Neuronal stem cell (in vitro differentiated cells): Measurements from ENCODE around the gene BBS12.
"Not testable (repeated sequence)": the region's sequence is repeated elsewhere in the genome, so short reads cannot be mapped to it uniquely, and the experiment has no call there.

Source experiments
- DNase-seq: peaks from one replicate; pipeline ENCODE4 v3.0.0-alpha.2; 2013; ENCODE audit warnings: low spot score
- H2AFZ ChIP-seq: one replicate; pipeline ENCODE4 v1.6.1; 2013; ENCODE audit warnings: mild to moderate bottlenecking, low read length, inconsistent platforms
- H2AK5ac ChIP-seq: 2 replicates; pipeline ENCODE4 v1.6.1; 2013; ENCODE audit warnings: low read depth, mild to moderate bottlenecking, inconsistent platforms, low read length, moderate library complexity, mixed read lengths
- H2BK120ac ChIP-seq: 2 replicates; pipeline ENCODE4 v1.6.1; 2013; ENCODE audit warnings: low read depth, mild to moderate bottlenecking, inconsistent platforms, low read length, moderate library complexity, mixed read lengths
- H2BK12ac ChIP-seq: one replicate; pipeline ENCODE4 v1.6.1; 2013; ENCODE audit warnings: low read length, inconsistent platforms
- H2BK15ac ChIP-seq: 2 replicates; pipeline ENCODE4 v1.6.1; 2013; ENCODE audit warnings: mild to moderate bottlenecking, low read length, inconsistent platforms, mixed read lengths
- H2BK5ac ChIP-seq: one replicate; pipeline ENCODE4 v1.6.1; 2013; ENCODE audit warnings: inconsistent platforms, mild to moderate bottlenecking, low read length, moderate library complexity
- H3K14ac ChIP-seq: one replicate; pipeline ENCODE4 v1.6.1; 2013; ENCODE audit warnings: low read length, inconsistent platforms
- H3K18ac ChIP-seq: 2 replicates; pipeline ENCODE4 v1.6.1; 2013; ENCODE audit warnings: low read length, inconsistent platforms
- H3K23ac ChIP-seq: 2 replicates; pipeline ENCODE4 v1.6.1; 2013; ENCODE audit warnings: low read depth, mild to moderate bottlenecking, mixed read lengths, low read length, inconsistent platforms; ENCODE audit not compliant: poor library complexity
- H3K27ac ChIP-seq: replicated peaks from 3 replicates; pipeline ENCODE4 v1.5.1; 2013; ENCODE audit warnings: low read length, inconsistent platforms
- H3K27me3 ChIP-seq, 3 experiments: 2 replicates each; pipeline ENCODE4 v1.6.1; 2013; ENCODE audit warnings: low read length in 3 of 3, mild to moderate bottlenecking in 2 of 3, inconsistent platforms in 1 of 3, low read depth in 1 of 3, mixed read lengths in 1 of 3, moderate library complexity in 1 of 3; ENCODE audit not compliant: control insufficient read depth in 3 of 3, insufficient read depth in 3 of 3
- H3K36me3 ChIP-seq, 2 donors: replicated peaks in 1 of 2; 2 replicates each; pipeline ENCODE4 v1.6.1; 2013; ENCODE audit warnings: low read length in 2 of 2; ENCODE audit not compliant: control insufficient read depth in 2 of 2, insufficient read depth in 2 of 2
- H3K4ac ChIP-seq: 2 replicates; pipeline ENCODE4 v1.6.1; 2013; ENCODE audit warnings: inconsistent platforms, mild to moderate bottlenecking, low read length, moderate library complexity
- H3K4me1 ChIP-seq, 2 donors: 1 replicate in 1 of 2; 2 replicates in 1 of 2; pipeline ENCODE4 v1.6.1; 2013; ENCODE audit warnings: low read length in 2 of 2, low read depth in 1 of 2; ENCODE audit not compliant: control insufficient read depth in 2 of 2, insufficient read depth in 1 of 2
- H3K4me2 ChIP-seq: one replicate; pipeline ENCODE4 v1.6.1; 2013; ENCODE audit warnings: mild to moderate bottlenecking, low read length, inconsistent platforms; ENCODE audit not compliant: insufficient read depth, poor library complexity, severe bottlenecking
- H3K4me3 ChIP-seq, 2 donors: 2 replicates each; pipeline ENCODE4 v1.5.1; 2013; ENCODE audit warnings: low read length in 2 of 2, mild to moderate bottlenecking in 2 of 2, inconsistent platforms in 1 of 2, moderate library complexity in 1 of 2
- H3K79me1 ChIP-seq: one replicate; pipeline ENCODE4 v1.6.1; 2013; ENCODE audit warnings: low read depth, mild to moderate bottlenecking, inconsistent platforms, low read length, moderate library complexity
- H3K9ac ChIP-seq: one replicate; pipeline ENCODE4 v1.6.1; 2013; ENCODE audit warnings: mild to moderate bottlenecking, low read depth, low read length, inconsistent platforms; ENCODE audit not compliant: poor library complexity
- H3K9me3 ChIP-seq, 2 donors: replicated peaks in 1 of 2; 2 replicates each; pipeline versions ENCODE3 to v1.6.1; 2013; ENCODE audit warnings: low read length in 2 of 2, mild to moderate bottlenecking in 2 of 2, inconsistent platforms in 1 of 2, low read depth in 1 of 2, mixed read lengths in 1 of 2, moderate library complexity in 1 of 2; ENCODE audit not compliant: control insufficient read depth in 2 of 2, insufficient read depth in 1 of 2
- H4K8ac ChIP-seq: one replicate; pipeline ENCODE4 v1.6.1; 2013; ENCODE audit warnings: low read depth, mild to moderate bottlenecking, inconsistent platforms, low read length, moderate library complexity
- H4K91ac ChIP-seq: one replicate; pipeline ENCODE4 v1.6.1; 2013; ENCODE audit warnings: low read length, low read depth, mild to moderate bottlenecking, inconsistent platforms; ENCODE audit not compliant: poor library complexity
- WGBS, 2 donors: extraction: QIAGEN DNeasy Blood & Tissue Kit; methylation state at CpG; one replicate each; pipeline ENCODE4 v1.1.7; 2013; ENCODE audit warnings: missing lambda C conversion rate in 2 of 2, mixed read lengths in 1 of 2; ENCODE audit not compliant: insufficient read length in 2 of 2, insufficient replicate concordance in 1 of 2; ENCODE audit errors: extremely low coverage in 2 of 2; 5-methylcytosine and 5-hydroxymethylcytosine counted together

Gene BBS12

DNA sequence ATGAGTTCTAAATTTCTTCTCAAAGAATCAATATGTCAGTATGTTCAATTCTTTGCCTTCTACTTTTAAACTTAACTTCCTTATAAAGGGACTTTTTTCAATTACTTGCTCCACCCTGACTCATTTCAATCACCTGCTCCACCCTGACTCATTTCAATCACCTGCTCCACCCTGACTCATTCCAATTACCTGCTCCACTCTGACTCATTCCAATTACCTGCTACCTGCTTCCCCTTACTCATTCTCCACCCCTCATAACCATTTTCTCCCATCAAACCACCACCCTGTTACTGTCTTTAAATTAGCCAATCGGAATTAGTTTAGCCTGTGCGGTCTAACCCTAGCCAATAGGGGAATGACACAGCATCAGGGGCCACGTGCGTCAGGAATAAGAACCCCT, 53.8 kb downstream of the BBS12 start:
- not testable (repeated sequence) for H3K14ac ChIP-seq, H3K36me3 ChIP-seq, H2BK120ac ChIP-seq, DNase-seq, H2AK5ac ChIP-seq, H4K91ac ChIP-seq, H2BK12ac ChIP-seq, H3K9ac ChIP-seq, H3K4me1 ChIP-seq, H3K9me3 ChIP-seq, H2AFZ ChIP-seq, H4K8ac ChIP-seq, H3K18ac ChIP-seq, H3K4ac ChIP-seq, H3K4me3 ChIP-seq, H3K79me1 ChIP-seq, H3K4me2 ChIP-seq, H2BK15ac ChIP-seq, H2BK5ac ChIP-seq, H3K27ac ChIP-seq, H3K23ac ChIP-seq, H3K27me3 ChIP-seq
- no CpG with 5 or more reads among the region's 4 CpGs for WGBS, 2 donors

- H3K4me1 ChIP-seq, DNase-seq, H2AFZ ChIP-seq, H3K27ac ChIP-seq, H3K27me3 ChIP-seq, H2BK15ac ChIP-seq, H4K91ac ChIP-seq, H3K79me1 ChIP-seq, H3K14ac ChIP-seq, H2AK5ac ChIP-seq, H4K8ac ChIP-seq, H2BK5ac ChIP-seq, H3K18ac ChIP-seq, H2BK120ac ChIP-seq, H3K4me3 ChIP-seq, H3K36me3 ChIP-seq, H3K4me2 ChIP-seq, H2BK12ac ChIP-seq, H3K4ac ChIP-seq, H3K9ac ChIP-seq, H3K23ac ChIP-seq, H3K9me3 ChIP-seq: not testable (repeated sequence)
- WGBS, 2 donors: no CpG with 5 or more reads among the region's 1 CpG
Measured at GRCh38 chr4:122786920-122787319, 54.4 kb downstream of the BBS12 start.

GRCh38 chr4:122787940-122788339, 55.4 kb downstream of the BBS12 start:
- H3K4ac ChIP-seq: no peak overlapping the region
- no peak overlapping the region for H2AFZ ChIP-seq
- no peak overlapping the region for H2BK15ac ChIP-seq
- peaks cover 7 to 8% of the 10 kb centered on the region in 2 donors for H3K4me1 ChIP-seq
- no peak overlapping the region for H2AK5ac ChIP-seq
- H3K27me3 ChIP-seq: no peaks in the 10 kb centered on the region
- no peak overlapping the region for H2BK120ac ChIP-seq
- H4K8ac ChIP-seq: no peak overlapping the region
- H3K23ac ChIP-seq: no peak overlapping the region
- H3K27ac ChIP-seq: no peak overlapping the region
- H3K79me1 ChIP-seq: no peaks in the 10 kb centered on the region
- no CpG with 5 or more reads among the region's 1 CpG for WGBS, 2 donors
- H3K4me3 ChIP-seq: no peak overlapping the region
- no peak overlapping the region for H3K14ac ChIP-seq
- peaks cover 0 to 2% of the 10 kb centered on the region in 2 donors for H3K9me3 ChIP-seq
- no peaks in the 10 kb centered on the region for H3K36me3 ChIP-seq
- H2BK12ac ChIP-seq: no peak overlapping the region
- no peak overlapping the region for H3K9ac ChIP-seq
- no peak overlapping the region for H4K91ac ChIP-seq
- no peak overlapping the region for H2BK5ac ChIP-seq
- DNase-seq: no peak
- no peak overlapping the region for H3K18ac ChIP-seq
- H3K4me2 ChIP-seq: no peak overlapping the region

GRCh38 chr4:122788935-122789334, 56.4 kb downstream of the BBS12 start:
- DNase-seq: no peak
- H3K9ac ChIP-seq: no peak overlapping the region
- WGBS, 2 donors: no CpG with 5 or more reads among the region's 4 CpGs
- no peak overlapping the region for H4K8ac ChIP-seq
- H3K23ac ChIP-seq: no peak overlapping the region
- no peak overlapping the region for H3K14ac ChIP-seq
- H2BK120ac ChIP-seq: no peak overlapping the region
- H2AK5ac ChIP-seq: no peak overlapping the region
- no peak overlapping the region for H3K4ac ChIP-seq
- no peak overlapping the region for H3K4me2 ChIP-seq
- H2BK15ac ChIP-seq: no peak overlapping the region
- no peak overlapping the region for H2BK5ac ChIP-seq
- no peak overlapping the region for H2AFZ ChIP-seq
- no peak overlapping the region for H3K18ac ChIP-seq
- H3K9me3 ChIP-seq: peaks cover 0 to 2% of the 10 kb centered on the region in 2 donors
- H3K27ac ChIP-seq: no peak overlapping the region
- no peaks in the 10 kb centered on the region for H3K79me1 ChIP-seq
- H2BK12ac ChIP-seq: no peak overlapping the region
- no peaks in the 10 kb centered on the region for H3K36me3 ChIP-seq
- H4K91ac ChIP-seq: no peak overlapping the region
- peaks cover 0 to 1% of the 10 kb centered on the region in 2 donors for H3K4me1 ChIP-seq
- no peak overlapping the region for H3K4me3 ChIP-seq
- no peaks in the 10 kb centered on the region for H3K27me3 ChIP-seq
